HG03045 (cell line): Measurements from ENCODE around the gene ATP6V0D1.
"Not testable (repeated sequence)": the region's sequence is repeated elsewhere in the genome, so short reads cannot be mapped to it uniquely, and the experiment has no call there.

Source experiments
- ATAC-seq: cut with Tn5 transposase; IDR thresholded peaks from one replicate; pipeline ENCODE4 v1.9.1; 2021; ENCODE audit warnings: mild to moderate bottlenecking, moderate library complexity; ENCODE audit not compliant: unreplicated experiment

The ATP6V0D1 gene

GRCh38 chr16:67480833-67481560 is at the start of gene ATP6V0D1:
TSS of gene ATP6V0D1 (minus strand) at chr16:67481157. CDS start at chr16:67481086, 71 bp downstream.
- ATAC-seq: peak; percentile 95

DNA sequence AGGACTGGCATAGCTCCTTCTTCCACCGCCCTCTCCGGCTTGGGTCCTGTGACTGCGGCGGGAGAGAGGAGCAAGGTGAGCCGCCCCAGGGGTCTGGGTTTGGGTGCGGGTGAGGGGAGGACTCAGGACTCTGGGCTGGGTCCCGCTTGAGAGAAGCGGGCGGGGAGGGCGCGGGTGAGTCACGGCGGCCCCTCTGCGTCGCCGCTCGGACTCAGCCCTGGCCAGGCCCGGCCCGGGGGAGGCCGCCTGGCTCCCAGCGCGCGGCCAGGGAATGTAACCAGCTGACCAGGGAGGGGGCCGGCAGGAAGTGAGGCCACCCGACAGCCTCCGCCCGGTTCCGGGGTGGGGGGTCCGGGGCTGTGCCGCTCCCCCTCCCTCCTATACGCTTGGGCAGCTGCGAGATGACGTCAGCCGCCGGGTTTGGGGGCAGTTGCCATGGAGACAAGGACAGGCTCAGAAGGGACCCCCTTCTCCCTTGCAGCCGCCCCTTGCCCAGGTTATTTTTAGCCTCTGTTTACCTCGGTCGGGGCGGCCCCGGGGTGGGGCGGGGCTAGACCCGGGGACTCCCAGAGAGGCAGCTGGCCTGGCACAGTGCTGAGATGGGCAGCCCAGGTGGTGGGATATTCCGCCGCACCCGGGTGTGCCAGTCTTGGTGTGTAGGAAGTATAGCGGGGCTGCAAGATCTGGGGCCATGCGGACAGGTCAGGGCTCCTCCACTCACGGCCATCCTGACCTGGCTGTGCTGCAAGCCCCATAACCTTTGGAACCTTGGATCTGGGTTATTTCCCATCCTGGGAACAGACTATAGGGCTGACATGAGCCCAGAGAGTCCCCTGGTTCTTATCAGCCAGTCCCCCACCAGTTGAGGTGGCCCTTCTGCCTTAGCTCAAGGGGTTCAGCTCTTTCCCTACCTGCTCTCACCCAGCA is 49.3 kb upstream of the ATP6V0D1 start:
- peak; percentile 35 for ATAC-seq

- ATAC-seq: no peak
These were observed 48.6 kb upstream of the ATP6V0D1 start for GRCh38 chr16:67529582-67530012.

DNA sequence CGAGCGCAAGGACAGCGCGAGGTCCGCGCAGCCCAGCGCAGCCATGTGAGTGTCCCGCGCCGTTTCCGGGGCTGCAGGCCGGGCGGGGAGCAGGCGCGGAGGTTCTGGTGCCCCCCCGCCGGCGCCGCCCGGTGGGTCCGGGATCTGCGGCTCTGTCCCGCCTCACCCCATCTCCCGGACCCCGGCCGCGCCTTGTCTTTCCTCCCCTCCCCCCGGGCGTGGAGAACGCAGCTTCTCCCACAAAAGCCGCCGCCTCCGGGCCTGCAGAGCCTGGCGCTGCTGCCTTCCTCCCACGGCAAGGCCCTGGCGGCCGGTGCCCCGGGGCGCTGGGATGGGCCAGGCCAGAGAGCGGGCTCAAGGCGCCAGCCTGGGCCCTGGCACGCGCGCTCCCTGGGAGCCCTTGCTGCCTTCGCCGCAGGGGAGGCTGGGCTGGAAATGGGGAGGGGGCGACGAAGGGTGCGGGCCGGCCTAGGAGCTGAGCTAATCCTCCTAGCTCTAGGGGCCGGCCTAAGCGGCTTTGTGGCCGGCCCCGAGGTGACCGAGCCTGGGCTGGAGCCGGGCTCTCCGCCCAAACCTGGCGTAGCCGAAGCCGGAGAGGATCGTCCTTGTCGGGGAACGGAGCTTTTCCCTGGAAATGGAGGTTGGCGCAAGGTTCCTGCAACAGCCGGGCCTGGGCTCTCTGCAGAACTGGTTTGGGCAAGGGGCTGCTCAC is 48.1 kb upstream of the ATP6V0D1 start:
- ATAC-seq: peak; percentile 23

- peak; percentile 35 for ATAC-seq
These were observed 47.4 kb upstream of the ATP6V0D1 start, which contains the start of gene RIPOR1 for GRCh38 chr16:67528222-67528869. TSS of gene RIPOR1 (plus strand) at chr16:67528829. CDS start at chr16:67538447, 9,618 bp downstream.

GRCh38 chr16:67526149-67526791 is 45.3 kb upstream of the ATP6V0D1 start:
- no peak for ATAC-seq

DNA sequence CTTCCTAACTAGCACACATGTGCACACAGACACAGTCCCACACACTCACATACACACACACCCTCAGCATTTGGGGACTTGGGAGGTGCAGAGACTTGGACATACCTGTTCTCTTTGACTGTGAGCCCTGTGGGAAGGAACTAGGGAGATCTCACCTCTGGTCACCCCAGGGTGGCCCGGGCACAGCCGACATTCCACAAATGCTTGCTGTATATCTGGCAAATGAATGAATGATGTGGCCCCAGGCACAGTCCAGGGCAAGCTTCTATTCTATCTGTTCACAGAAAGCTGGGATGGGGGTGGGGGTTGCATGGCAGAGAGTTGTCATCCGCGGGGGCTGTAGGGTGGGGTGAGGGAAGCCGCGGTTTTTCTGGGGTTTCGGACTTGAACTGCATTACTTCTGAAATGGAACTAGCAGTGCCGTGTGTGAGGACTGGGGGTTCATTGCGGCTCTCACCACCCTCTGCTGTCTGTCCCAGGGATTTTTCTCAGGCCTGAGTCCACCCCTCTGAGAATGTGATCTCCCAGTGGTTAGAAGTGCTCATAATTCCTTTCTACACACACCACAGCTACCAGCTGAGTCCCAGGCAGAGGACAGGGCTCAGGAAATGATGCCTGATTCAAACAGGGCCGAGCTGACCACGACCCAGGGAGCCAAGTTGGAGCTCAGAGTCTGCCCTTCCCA is 44.4 kb upstream of the ATP6V0D1 start:
- no peak for ATAC-seq

- peak; percentile 70 for ATAC-seq
These were observed 40.3 kb upstream of the ATP6V0D1 start for GRCh38 chr16:67521095-67521804.

GRCh38 chr16:67519242-67519641 is 38.3 kb upstream of the ATP6V0D1 start:
- ATAC-seq: no peak

DNA sequence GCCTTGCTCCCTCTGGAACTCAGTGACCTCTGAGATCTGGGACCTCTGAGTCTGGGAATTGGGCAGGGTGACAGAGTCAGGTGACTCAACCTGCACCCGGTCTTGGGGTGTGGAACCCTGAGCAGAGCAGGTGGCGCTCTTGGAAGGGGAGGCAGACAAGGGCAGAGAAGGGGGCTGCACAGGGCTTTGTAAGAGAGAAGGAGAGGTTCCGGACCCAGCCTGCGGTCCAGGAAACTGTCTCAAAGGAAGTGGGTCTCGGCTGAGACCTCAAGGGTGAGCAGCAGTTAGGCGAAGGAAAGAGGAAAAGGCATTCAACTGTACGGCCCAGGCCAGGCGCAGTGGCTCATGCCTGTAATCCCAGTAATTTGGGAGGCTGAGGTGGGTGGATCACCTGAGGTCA is 37.7 kb upstream of the ATP6V0D1 start:
- ATAC-seq: no peak

GRCh38 chr16:67517661-67518423 is 36.9 kb upstream of the ATP6V0D1 start:
- ATAC-seq: no peak

DNA sequence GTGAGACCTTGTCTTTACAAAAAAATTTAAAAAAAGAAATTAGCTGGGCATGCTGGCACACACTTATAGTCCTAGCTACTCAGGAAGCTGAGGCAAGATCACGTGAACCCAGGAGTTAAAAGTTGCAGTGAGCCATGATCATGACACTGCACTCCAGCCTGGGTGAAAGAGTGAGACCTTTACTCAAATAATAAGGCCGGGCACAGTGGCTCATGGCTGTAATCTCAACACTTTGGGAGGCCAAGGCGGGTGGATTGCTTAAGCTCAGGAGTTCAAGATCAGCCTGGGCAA is 36.1 kb upstream of the ATP6V0D1 start:
- no peak for ATAC-seq

DNA sequence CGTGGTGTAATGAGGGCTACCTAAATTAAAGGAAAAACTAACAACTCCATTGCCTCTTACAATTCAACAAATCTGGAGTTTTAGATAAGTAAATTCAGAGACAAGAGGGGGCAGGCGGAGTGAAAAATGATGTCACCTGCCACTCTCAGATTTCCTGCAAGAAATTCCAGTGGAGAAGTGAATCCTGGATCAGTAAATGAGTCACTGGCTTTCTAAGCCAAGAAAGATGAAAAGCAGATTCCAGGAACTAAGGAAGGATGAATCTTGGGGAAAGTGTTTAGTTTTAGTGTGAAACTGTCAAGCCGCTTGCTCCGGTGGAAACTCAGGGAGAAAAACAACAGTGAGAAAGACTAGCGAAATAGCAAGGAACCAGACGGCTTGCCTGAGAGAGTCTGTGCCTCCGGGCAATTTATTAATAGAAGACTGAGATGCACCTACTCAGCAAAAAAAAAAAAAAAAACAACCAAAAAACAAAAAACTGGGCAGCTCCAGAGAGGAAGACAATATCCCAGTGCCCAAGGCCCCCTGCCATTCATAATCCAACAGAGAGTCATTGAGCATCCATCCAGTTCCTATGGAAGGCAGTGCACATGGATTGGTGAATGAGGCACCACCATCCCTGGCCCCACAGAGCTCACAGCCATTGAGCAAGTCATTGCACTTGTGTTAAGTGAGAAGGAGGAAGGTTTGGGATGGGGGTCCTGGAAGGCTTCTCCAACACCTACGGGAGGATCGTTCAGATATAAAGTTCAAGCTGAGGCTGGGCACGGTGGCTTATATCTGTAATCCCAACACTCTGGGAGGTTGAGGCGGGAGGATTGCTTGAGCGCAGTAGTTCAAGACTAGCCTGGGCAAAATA is 35.6 kb upstream of the ATP6V0D1 start:
- no peak for ATAC-seq

DNA sequence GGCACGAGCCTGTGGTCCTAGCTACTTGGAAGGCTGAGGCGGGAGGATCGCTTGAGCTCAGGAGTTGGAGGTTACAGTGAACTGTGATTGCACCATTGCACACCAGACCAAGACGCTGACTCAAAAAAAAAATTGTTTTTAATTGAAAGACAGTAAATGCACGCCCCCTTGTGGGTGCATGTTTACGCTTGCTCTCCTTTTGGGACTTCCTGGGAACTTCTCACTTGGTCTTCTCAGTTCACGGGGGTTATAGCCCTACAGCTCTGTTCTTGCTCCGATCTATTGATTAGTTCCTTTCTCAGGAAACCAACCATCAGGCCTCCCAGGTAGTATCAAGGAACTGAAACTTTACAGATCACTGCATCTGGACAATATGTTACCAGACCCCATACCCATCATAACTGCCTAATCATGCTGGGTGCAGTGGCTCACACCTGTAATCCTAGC is 33.4 kb upstream of the ATP6V0D1 start:
- peak; percentile 42 for ATAC-seq

DNA sequence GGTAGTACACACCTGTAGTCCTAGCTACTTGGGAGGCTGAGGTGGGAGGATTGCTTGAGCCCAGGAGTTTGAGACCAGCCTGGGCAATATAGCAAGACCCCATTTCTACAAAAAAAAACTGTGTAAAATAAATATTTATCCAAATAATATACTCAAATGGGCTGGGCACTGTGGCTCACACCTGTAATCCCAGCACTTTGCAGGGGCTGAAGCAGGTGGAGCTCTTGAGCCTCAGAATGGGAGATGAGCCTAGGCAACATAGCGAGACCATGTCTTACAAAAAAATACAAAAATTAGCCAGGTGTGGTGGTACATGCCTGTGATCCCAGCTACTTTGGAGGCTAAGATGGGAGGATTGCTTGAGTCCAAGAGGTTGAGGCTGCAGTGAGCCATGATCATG is 32.9 kb upstream of the ATP6V0D1 start:
- not testable (repeated sequence) for ATAC-seq

DNA sequence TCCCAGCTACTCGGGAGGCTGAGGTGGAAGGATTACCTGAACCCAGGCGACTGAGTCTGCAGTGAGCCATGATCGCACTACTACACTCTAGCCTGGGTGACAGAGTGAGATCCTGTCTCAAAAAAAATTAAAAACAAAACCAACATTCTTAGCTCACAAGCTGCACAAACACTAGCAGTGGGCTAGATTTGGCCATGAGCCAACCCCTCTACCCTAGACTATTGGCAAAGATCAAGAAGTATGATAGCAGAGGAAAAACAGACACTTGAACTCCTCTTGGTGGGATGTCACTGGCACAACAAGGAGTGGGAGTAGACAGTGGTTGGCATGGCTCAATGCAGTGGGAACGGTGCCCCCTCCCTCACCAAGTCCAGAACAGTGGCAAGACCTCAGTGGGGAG is 28.1 kb upstream of the ATP6V0D1 start:
- ATAC-seq: no peak

GRCh38 chr16:67506468-67506867 is 25.5 kb upstream of the ATP6V0D1 start:
- no peak for ATAC-seq
